ENCODE measurements around the gene DMXL2. TPM values are rescaled to one million over a fixed set of nuclear protein-coding genes. Genes with fewer than 3 reads are reported as not detected.

Gene DMXL2
- total and polyA plus RNA-seq, 2 experiments from 2014 or later = 6.1 to 61.1 TPM

GRCh38 chr15:51493892-51494291, 128.7 kb downstream of the DMXL2 start:
- no peaks in the 10 kb centered on the region for H3K27me3 Mint-ChIP-seq (ENCODE audit: insufficient read depth, low read depth, poor library complexity)
- no peaks in the 10 kb centered on the region for H3K4me1 ChIP-seq (ENCODE audit: insufficient read depth)
- no peaks in the 10 kb centered on the region for H3K27me3 ChIP-seq (ENCODE audit: insufficient read depth)
- no peak for TF ChIP-seq ZNF462 (CRISPR knock-in tag; IDR thresholded peaks at IDR 0.05)
- no peak for TF ChIP-seq STAT1 (IDR thresholded peaks at IDR 0.05; ENCODE audit: unreplicated experiment)
- no peak for TF ChIP-seq POLR2AphosphoS5 (IDR thresholded peaks at IDR 0.05; ENCODE audit: low read depth)
- no peak for TF ChIP-seq REST (IDR thresholded peaks at IDR 0.05; ENCODE audit: unreplicated experiment)
- TF ChIP-seq CTCF (conservative IDR thresholded peaks at IDR 0.05; ENCODE audit: low read depth in 2 of 2) = no peak
- no peak for TF ChIP-seq NANOG (IDR thresholded peaks at IDR 0.05; ENCODE audit: borderline replicate concordance)
- no peak for TF ChIP-seq EZH2 (IDR thresholded peaks at IDR 0.05; ENCODE audit: low read depth, unreplicated experiment)
- no peak for TF ChIP-seq EZH2phosphoT487 (IDR thresholded peaks at IDR 0.05; ENCODE audit: unreplicated experiment)
- TF ChIP-seq ETS1 (IDR thresholded peaks at IDR 0.05) = no peak
- no peak for TF ChIP-seq ZNF331 (CRISPR knock-in tag; IDR thresholded peaks at IDR 0.05; ENCODE audit: low read depth)
- TF ChIP-seq JUNB (IDR thresholded peaks at IDR 0.05; ENCODE audit: unreplicated experiment) = no peak
- TF ChIP-seq CREB1 (CRISPR knock-in tag; IDR thresholded peaks at IDR 0.05; ENCODE audit: low read depth) = no peak
- TF ChIP-seq ZNF114 (CRISPR knock-in tag; IDR thresholded peaks at IDR 0.05) = no peak
- H3K4me2 ChIP-seq = no peak overlapping the region
- no peaks in the 10 kb centered on the region for H4K20me1 ChIP-seq (replicated peaks; ENCODE audit: insufficient read depth)
- no peak overlapping the region for H2AFZ ChIP-seq
- no peaks in the 10 kb centered on the region for H3K9me3 Mint-ChIP-seq
- no peak for DNase-seq (ENCODE audit: low spot score)
- no peaks in the 10 kb centered on the region for H3F3A ChIP-seq (replicated peaks; ENCODE audit: low read depth)
- H3K27ac ChIP-seq (ENCODE audit: low read depth) = no peak overlapping the region
- no peaks in the 10 kb centered on the region for H3K36me3 Mint-ChIP-seq (ENCODE audit: low read depth)
- H3K27ac Mint-ChIP-seq = no peak overlapping the region
- no peak for ATAC-seq
- H3K4me3 ChIP-seq = no peak overlapping the region
- no peaks in the 10 kb centered on the region for H3K4me1 Mint-ChIP-seq
- no peaks in the 10 kb centered on the region for H3K9me2 ChIP-seq (ENCODE audit: insufficient read depth)
- H3K4me3 Mint-ChIP-seq = no peak overlapping the region
- no peaks in the 10 kb centered on the region for H3K79me2 ChIP-seq (replicated peaks; ENCODE audit: insufficient read depth)
- H3K36me3 ChIP-seq (ENCODE audit: insufficient read depth) = no peaks in the 10 kb centered on the region
